Measurements from ENCODE around the gene TM2D1.

DNA sequence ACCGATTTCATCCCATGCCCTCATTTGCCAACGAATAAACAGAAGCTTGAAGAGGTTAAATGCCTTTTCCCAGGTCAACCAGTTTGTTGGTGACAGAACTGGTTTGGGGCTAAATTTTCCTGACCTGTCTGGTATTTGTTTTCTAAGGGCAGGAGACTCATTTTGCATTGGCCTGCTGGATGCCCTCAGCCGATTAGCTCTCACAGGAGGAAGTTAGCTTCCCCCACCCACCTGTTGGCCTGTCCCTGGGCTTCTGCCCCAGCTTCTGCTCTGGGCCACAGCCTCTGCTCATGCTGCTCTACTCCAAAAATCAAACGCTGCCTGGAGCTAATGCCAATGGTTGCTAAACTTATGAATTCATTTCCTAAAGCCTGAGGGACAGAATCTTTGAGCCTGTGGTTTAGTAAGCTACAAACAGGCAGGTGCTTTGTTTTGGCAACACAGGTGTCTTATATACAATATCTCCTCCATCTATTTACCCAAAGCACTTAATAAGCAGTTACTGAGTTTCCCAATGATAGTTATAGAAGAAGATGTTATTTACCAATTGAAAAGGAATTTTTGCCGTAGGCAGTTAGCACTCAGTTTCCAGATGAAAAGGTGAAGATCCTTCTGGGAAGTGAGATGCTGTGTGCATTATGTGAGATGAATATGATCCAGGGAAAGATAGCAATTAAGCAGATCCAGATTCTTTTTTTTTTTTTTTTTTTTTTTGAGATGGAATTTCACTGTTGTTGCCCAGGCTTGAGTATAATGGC lies 82.3 kb downstream of the TM2D1 start:
- no peak for TF ChIP-seq FOXM1 (IDR thresholded peaks at IDR 0.05; ENCODE audit: borderline replicate concordance)
- TF ChIP-seq FOXK2 (IDR thresholded peaks at IDR 0.05) = no peak

Measured in HEK293T (cell line).